ENCODE data around the gene PAN3.
A peak's percentile ranks its signal among the peaks of the same experiment; 100 is the strongest.

- TF ChIP-seq CTCF (IDR thresholded peaks at IDR 0.05) (no peak), POLR2AphosphoS5 (IDR thresholded peaks at IDR 0.05) (peak; percentile 65)
Measured at GRCh38 chr13:28138012-28138755, at the start of gene PAN3.
